Activated T-cell treated with anti-CD3 and anti-CD28 coated beads, Interleukin-2, amount 50 U/mL, for 1 hour (primary cell): ENCODE results near the gene ARHGAP1.
"Not testable (repeated sequence)": the region's sequence is repeated elsewhere in the genome, so short reads cannot be mapped to it uniquely, and the experiment has no call there.

Experiments
- DNase-seq: peaks from one replicate; pipeline ENCODE4 v3.0.0-alpha.2; 2020

The ARHGAP1 gene

DNA sequence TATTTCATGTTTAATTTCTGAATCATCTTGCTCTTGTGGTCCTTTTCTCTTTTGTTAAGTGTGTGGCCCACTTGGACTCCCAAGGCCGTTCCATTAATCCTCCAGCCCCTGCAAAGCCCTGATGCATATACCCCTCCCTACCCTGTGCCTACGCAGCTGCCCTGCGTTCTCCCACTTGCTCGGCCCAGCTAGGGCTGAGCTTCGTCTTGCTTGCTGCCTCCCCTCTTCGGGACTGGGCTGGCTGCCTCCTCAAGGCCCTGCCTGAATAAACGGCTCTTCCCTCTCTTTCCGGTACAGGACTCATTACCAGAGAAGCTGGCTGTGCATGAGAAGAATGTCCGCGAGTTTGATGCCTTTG, 28.5 kb downstream of the ARHGAP1 start:
- DNase-seq, result no peak

DNA sequence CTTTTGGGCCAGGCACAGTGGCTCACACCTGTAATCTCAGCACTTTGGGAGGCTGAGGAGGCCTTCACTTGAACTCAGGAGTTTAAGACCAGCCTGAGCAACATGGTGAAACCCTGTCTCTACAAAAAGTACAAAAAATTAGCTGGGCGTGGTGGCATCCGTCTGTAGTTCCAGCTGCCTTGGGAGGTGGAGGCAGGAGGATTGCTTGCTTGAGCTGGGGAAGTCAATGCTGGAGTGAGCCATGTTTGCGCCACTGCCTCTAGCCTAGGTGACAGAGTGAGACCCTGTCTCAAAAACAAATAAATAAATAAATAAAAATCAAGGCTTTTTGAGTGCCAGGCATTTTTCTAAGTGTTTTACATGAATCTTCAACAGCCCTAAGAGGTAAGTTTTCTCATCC, 29.9 kb downstream of the ARHGAP1 start:
- DNase-seq, result not testable (repeated sequence)

DNA sequence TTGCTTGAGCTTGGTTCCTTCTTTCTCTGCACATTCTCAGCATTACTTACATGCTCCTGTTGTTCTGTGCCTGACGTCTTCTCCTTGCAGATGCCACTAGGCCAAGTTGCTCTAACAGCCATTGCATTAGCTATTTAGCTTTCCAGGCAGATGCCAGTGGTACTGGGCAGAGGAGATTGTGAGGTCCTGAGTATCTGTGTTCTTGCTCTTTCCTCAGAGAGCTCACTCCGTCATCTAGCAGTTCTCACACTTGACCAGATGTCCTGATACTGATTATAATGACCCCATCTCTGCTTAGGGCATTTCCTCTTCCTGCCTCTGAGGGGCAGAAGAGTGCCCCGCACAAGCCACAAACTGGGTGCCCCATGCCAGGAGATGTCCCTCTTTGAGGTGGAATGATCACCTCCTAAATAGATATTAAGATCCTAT, 30.7 kb downstream of the ARHGAP1 start:
- DNase-seq, result no peak

DNA sequence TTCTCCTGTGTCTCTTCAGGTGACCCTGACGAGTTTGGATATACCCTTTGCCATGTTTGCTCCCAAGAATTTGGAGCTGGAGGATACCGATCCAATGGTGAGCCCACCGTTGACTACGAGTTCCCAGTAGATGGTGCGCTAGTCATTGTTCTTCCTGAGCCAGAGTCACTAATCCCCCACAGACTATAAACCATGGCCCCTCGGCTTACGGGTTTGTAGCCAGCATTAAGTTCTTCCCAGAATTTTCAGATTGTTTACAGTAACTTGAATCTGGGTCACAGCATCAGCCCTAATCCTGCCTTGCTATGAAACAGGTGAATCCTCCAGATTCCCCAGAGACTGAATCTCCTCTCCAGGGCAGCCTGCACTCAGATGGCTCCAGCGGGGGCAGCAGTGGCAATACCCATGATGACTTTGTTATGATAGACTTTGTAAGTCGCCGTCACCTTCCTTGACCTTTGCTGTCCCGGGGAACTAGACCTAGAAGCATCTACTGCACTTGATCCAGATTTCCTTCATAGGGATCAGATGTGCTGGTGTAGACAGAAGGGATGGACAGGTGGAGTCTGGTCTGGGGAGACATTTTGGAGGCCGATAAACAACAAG, 31.8 kb downstream of the ARHGAP1 start:
- no peak for DNase-seq

DNA sequence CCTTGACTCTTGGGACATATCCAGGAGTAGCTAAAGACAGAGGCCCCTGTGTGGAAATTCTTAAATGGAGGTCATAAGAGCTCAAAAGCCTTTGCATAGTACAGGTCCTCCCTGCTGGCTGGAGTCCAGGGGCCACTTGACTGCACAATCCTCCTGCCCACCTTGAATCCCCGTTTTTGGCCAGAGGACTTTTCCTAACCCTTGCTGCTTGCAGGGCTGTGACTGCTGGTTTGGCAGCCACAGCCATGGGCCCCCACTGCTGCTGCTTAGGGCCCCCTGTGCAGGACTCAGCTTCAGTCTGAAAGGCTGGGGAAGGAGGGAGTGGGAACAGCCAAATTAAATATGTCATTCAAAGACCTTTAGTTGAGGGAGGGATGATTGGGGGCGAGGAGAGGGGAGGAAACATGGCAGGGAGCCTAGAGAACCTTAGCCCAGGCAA, 33.4 kb downstream of the ARHGAP1 start:
- no peak for DNase-seq

DNA sequence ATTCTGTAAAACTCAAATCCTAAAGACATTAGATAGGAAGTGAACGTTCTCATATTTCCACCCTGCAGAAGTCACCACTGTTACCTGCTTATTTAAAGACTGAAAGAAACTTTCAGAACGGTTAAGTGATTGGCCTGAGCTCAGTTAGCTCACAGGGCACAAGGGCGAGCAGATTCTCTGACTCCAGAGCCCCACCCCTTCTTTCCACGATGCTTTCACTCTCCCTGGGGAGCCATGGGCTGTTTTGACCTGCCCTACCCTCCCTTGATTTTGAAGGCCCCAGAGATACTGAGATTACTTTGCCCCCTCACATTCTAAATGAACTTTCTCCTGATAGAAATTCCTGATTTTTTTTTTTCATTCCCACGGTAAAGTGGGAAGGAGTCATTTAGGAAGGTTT, 33.9 kb downstream of the ARHGAP1 start:
- no peak for DNase-seq

DNA sequence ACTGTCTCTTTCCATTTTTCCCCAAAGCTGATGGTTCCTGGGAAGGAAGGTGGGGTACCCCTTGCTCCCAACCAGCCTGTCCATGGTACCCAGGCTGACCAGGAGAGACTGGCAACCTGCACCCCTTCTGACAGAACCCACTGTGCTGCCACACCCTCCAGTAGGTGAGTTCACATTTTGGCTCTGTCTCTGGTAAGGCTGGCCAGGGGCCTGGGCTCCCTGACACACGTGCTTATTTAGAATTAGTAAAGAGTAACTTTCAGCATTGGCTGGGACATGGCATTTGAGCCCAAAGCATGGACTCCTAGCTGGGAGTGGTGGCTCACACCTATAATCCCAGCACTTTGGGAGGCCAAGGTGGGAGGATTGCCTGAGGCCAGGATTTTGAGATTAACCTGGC, 35.1 kb downstream of the ARHGAP1 start:
- no peak for DNase-seq

DNA sequence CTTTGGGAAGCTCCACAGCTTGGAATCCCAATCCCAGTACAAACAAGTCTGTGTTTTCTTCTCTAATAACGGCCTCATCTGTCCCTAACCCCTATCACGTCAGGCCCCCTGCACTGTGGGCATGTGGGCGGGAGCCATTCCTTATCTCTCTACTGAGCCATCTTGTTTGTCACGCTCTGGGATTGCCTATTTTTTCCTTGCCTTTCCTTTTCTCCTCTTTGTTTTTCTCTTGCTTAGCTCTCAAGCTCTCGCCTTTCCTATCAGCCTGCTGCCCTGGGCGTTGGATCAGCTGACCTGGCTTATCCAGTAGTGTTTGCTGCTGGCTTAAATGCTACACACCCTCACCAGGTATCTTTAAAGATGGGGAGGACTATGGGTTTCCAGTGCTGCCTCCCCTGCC, 35.8 kb downstream of the ARHGAP1 start:
- no peak for DNase-seq

DNA sequence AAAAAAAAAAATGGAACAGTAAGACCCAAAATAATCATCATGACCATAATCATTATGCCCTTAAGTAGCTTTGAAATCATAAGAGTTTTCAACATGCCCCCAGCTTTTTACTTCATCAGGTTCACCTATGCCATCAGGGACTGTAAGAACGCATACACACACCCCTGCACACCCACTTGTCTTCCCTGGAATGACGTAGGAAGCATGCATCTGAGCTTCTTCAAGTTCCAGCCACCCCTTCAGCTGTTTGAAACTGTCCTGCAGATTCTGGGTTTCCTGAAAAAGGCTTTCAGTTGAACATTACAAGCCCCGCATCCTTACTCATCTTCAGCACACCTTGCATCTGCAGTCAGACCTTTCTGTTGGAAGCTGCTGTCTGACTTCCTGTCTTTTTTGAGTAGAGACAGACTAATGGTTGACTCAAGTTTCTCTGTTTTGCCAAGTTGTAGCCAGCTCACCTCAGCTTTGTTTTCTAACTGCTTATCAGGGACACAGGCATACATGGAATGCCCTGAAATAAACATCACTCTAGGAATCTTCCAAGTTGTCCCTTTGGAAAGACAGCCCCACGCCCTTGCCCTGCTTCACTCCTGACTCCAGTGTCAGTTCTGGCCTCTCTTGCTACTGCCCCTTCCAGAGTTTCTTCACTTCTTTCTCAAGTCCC, 37.0 kb downstream of the ARHGAP1 start:
- DNase-seq, result no peak

DNA sequence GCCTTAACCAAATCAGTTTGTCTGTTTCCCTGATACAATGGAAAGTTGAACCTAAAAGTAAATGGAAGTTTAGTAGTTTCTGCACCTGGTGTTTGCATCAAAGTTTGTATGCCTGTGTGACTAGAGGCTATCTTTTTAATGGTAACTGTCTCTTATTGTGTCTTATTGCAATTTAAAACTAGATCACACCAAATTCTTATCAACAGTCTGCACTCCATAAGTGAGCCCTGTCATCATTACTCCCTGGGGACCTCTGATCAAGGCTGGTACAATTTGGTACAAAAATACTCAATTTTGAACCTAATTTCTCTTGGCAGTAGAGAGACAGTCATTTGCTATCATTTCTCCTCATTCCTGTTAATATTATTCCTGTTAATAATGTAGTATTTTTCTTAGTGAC, 38.1 kb downstream of the ARHGAP1 start:
- no peak for DNase-seq

DNA sequence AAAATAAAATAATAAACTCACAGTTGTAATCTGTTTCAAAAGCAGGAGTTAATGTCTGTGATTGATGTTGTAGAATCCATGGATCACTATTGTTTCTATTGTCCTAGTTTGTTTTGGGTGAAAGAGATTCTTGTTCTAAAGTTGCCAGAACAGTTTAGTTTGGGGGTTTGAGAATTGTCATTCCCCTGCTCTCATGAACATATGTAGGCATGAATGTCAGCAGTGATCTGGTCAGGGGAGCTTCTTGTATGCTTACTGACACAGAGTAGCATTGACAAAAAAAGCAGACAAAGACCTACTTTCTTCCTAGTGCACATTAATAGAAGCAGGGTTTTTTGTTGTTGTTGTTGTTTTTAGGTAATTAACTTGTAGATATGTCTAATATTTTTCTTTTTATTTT, 38.6 kb downstream of the ARHGAP1 start:
- DNase-seq, result no peak

DNA sequence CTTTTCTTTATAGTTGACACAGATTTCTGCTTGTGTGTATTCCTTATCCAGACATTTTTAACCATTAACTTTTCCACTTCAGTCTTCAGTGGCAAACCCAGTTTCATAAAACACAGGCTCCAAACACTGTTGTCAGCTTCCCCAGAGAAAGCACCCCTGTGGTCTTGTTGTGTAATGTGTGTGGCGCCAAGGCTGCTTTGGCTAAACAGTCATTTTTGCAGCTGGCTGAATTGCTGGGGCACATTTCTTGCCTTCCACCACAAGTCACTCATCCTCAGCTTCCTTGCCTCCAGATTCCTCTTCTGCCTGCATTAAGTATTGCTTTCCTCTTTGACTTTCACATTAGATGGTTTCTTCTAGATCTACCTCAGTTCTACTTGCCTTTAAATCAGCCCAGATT, 40.5 kb downstream of the ARHGAP1 start:
- no peak for DNase-seq

DNA sequence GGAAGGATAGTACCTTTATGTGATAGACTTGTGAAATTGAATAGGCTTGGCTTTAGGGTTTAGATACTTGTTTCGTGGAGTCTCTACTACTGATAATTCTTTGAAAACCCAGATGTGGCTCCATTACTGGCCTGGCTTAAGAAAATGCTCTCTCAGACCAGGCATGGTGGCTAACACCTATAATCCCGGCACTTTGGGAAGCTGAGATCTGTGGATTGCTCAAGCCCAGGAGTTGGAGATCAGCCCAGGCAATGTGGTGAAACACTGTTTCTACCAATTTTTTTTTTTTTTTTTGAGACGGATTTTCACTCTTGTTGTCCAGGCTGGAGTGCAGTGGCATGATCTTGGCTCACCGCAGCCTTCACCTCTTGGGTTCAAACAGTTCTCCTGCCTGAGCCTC, 42.2 kb downstream of the ARHGAP1 start:
- DNase-seq, result no peak

DNA sequence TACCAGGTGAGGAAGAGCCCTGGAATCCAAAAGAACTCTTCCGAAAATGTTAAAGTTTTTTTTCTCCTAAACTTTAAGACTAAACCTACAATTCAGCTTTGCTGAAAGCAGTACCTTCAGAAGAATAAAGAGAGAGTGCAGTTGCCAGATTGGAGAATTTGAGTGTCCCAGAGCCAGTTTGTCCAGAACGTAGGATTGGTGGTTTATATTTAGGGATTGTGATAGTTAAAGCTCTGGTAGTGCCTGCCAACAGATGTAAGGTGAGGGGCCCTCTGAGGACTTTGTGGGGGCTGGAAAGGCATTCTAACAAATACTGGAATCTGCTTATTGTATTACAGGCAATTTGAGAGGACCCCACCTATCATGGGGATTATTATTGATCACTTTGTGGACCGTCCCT, 43.2 kb downstream of the ARHGAP1 start:
- no peak for DNase-seq

DNA sequence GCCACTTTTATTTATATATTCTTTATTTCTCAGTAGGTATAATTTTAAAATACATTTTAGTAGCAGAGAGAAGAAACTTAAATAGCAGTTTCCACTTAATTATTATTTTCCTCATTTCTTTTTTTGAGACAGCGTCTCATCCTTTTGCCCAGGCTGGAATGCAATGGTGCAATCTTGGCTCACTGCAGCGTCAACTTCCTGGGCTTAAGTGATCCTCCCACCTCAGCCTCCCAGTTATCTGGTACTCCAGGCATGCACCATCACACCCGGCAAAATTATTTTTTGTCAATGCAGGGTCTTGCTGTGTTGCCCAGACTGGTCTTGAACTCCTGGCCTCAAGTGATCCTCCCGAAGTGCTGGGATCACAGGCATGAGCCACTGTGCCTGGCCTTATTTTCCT, 44.8 kb downstream of the ARHGAP1 start:
- DNase-seq, result no peak

DNA sequence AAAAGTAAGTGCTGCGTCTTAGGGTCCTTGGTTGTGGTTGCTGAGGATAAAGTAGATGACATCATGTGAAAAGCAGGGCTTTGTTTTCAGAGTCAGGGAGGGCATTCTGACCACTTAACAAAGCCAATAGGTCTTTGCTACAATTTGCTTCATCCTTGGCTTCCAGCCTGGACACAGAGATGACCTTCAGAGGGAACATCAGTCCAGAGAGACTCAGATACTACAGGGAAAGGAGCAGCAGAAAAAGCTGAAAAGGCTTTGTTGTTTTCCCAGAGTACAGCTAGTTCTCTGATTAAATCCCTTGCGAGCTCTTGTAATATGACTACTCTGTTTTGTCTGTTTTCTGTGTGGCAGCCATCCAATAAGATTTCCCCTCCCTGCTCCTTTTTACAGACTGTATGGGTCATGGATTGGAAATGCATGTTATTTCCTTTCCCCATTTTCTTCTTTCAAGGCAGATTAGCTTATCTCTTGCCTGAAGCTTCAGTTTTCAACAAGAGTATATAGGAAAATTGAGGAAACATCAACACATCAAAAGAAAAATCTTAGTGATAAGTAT, 51.2 kb downstream of the ARHGAP1 start:
- no peak for DNase-seq

DNA sequence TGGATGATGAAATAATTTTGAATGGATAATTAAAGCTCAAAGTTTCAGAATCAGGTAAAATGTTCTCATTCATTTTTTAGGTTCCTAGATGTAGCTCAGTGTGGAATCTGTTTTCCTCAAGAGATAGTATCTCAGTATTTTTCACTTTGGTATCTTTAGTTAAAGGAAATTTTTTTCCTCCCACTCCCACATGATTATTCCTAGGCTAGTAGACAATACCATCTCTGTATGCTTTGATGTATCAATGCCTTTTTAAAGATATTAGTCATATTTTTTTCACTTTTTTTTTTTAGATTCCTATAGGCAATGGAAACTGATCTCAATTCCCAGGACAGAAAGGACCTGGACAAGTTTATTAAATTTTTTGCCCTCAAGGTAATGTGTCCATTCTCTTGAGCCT, 56.4 kb downstream of the ARHGAP1 start:
- DNase-seq, result no peak

DNA sequence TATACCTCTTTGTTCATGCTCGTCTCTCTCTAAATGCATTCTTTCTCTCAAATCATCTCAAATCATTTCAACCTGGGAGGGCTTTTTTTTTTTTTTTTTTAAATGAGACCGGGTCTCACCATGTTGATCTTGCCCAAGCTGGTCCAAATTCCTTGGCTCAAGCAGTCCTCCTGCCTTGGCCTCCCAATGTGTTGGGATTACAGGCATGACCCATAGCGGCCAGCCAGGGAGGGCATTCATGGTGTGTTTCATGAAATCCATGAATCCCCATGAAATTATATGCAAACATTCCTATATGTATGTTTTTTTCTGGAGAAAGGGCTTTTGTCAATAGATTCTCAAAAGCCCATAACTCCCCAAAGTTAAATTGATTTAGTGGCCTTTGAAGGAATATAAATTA, 56.9 kb downstream of the ARHGAP1 start:
- no peak for DNase-seq

DNA sequence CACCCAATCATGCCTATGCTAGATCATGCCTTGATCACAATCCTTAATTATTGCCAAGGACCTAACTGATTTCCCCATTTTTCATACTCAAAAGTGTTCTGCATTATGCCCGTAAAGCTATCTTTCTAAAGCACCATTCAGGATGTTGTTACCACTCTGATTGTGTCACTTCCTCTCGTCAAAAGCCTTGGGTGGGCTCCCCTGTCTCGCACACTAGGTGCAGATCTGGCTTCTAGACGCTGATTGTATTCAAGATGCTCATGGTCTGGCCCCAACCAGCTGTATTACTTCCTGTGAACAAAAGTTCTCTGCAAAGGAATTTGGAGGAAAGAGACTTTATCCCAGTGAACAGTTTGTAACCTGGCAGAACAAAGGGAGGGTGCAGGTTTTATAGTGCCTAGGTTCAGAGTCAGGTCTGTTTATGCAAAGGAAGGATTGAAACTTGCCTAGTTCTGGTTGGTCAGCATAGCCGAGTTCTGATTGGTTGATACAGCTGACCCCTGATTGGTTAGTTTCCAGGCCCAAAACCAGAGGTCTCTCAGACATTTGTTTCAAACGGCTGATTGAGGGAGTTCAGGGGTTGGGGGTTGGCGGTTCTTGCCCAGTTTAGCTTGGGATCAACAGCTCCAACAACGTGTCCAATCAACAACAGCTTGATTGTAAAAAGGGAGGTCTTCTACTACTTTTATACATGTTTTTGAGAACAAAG, 57.6 kb downstream of the ARHGAP1 start:
- no peak for DNase-seq

DNA sequence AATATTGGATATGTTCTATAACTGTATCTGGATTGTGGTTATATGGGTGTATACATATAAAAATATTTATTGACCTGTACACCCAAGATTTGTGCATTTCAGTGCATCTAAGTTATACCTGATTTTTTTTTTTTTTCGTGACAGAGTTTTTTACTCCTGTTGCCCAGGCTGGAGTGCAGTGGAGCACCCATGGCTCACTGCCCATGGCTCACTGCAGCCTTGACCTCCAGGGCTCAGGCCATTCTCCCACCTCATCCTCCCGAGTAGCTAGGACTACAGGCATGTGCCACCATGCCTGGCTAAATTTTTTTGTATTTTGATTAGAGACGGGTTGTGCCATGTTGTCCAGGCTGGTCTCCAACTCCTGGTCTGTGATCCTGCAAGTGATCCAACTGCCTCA, 58.8 kb downstream of the ARHGAP1 start:
- DNase-seq, result no peak

DNA sequence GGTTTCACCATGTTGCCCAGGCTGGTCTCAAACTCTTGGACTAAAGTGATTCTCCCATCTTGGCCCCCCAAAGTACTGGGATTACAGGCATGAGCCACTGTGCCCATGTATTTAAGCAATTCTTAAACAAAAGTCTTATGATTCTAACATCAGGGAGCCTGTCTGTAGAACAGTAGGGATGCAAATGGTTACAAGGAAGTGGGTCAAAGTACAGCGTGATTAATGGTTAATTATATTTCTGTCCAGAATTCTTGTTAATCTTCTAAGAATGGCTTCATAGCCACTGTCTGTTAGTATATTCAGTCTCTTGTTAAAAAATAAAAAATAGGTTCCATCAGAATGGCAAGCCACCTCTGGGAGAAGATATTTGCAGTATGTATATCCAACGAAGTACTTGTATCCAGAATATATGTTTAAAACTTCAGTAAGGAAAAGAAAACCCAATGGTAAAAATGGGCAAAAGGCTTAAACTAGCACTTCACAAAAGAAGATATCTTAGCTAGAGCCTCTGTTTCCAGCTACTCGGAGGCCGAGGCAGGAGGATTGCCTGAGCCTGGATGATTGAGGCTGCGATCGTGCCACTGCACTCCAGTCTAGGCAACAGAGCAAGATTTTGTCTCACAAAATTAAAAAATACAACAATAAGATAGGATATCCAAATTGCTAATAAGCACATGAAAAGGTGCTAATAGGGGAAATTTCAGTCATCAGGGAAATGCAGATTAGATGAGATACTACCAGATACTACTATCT, 60.2 kb downstream of the ARHGAP1 start:
- no peak for DNase-seq

DNA sequence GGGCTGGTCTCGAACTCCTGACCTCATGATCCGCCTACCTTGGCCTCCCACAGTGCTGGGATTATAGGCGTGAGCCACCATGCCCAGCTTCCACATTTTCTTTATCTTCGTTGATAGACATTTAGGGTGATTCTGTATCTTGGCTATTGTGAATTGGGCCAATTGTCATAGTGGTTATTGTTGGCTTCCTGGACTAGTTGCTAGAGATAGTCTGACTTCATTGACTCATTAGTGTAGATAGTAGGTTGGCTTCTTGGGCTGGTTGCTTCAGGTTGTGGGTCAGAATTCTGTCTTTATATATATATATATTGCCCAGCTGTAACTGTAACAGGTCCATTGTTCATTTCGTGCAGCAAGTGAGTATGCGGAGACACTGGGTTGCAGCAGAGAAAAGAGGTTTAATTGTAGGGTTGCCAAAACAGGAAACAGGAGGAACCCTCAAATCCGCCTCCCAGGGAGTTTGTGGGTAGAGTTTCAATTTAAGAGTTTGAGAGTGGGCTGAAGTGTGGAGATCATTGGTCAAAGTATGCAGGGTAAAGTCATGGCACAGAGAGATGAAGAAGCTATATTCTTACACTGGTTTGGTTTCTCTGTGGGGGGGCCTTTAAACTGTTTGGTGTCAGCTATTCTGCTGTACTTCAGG, 61.1 kb downstream of the ARHGAP1 start:
- DNase-seq, result no peak

DNA sequence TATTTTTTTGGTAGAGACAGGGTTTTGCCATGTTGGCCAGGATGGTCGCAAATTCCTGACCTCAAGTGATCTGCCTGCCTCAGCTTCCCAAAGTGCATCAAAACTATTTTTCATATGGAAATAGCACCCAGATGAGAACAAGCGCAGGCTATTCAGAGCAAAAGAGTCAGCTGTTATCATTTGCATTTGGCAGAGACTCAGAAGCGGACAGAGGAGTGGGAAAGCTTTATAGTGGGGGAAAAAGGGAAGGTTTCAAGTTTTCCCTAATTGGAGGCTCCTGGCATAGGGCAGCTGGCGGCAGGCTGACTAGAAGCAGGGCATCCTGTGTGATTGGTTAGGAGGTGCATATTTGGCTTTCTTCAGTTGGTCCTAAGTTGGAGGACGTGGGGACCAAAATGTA, 62.9 kb downstream of the ARHGAP1 start:
- no peak for DNase-seq
